GM13977 (cell line): ENCODE results near the gene TNFRSF8.

Source experiments
- DNase-seq: peaks from one replicate; pipeline ENCODE4 v3.0.0; 2012; ENCODE audit warnings: low spot score
- in situ Hi-C: fragments of 300-500 bp; cut with MboI; formaldehyde crosslinking; loops from one replicate; pipeline ENCODE4 v1.12.0; 2022; ENCODE audit warnings: low sequenced_read_pairs, low pct_unique_long_range_greater_than_20kb, mixed read lengths, inconsistent platforms; ENCODE audit not compliant: unreplicated experiment
- TF ChIP-seq, protein P1 (sequence below): IDR thresholded peaks from 2 replicates; pipeline ENCODE4 v1.5.1; 2012; ENCODE audit warnings: mild to moderate bottlenecking, control low read depth; ENCODE audit not compliant: insufficient read depth; ENCODE audit errors: extremely low read depth, missing control alignments

Gene TNFRSF8

DNA sequence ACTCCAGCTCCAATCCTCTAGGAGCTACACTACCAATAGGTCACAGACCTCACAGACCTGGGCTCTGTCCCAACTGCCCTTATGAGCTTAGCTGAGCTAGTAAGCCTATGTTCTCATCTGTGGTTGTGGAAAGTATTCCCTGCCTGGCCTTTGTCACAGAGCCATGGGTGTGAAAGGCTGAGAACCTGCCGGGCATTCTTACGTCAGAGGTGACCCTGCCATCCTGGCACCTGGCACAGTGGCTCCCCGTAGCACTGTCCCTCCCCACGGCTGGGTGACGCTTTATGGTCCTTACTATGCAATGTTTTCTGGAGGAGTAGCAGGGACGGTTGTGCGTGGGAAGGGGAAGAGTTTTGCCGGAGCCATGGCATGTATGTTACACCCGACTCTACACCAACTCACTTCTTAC, 107.2 kb downstream of the TNFRSF8 start:
- TF ChIP-seq, protein P1, sequence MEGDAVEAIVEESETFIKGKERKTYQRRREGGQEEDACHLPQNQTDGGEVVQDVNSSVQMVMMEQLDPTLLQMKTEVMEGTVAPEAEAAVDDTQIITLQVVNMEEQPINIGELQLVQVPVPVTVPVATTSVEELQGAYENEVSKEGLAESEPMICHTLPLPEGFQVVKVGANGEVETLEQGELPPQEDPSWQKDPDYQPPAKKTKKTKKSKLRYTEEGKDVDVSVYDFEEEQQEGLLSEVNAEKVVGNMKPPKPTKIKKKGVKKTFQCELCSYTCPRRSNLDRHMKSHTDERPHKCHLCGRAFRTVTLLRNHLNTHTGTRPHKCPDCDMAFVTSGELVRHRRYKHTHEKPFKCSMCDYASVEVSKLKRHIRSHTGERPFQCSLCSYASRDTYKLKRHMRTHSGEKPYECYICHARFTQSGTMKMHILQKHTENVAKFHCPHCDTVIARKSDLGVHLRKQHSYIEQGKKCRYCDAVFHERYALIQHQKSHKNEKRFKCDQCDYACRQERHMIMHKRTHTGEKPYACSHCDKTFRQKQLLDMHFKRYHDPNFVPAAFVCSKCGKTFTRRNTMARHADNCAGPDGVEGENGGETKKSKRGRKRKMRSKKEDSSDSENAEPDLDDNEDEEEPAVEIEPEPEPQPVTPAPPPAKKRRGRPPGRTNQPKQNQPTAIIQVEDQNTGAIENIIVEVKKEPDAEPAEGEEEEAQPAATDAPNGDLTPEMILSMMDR: no peak
- in situ Hi-C loops: no loop called here
- DNase-seq: no peak

GRCh38 chr1:12171206-12172041, 108.3 kb downstream of the TNFRSF8 start:
- in situ Hi-C loops: no loop called here
- TF ChIP-seq, protein P1: no peak
- DNase-seq: no peak

DNA sequence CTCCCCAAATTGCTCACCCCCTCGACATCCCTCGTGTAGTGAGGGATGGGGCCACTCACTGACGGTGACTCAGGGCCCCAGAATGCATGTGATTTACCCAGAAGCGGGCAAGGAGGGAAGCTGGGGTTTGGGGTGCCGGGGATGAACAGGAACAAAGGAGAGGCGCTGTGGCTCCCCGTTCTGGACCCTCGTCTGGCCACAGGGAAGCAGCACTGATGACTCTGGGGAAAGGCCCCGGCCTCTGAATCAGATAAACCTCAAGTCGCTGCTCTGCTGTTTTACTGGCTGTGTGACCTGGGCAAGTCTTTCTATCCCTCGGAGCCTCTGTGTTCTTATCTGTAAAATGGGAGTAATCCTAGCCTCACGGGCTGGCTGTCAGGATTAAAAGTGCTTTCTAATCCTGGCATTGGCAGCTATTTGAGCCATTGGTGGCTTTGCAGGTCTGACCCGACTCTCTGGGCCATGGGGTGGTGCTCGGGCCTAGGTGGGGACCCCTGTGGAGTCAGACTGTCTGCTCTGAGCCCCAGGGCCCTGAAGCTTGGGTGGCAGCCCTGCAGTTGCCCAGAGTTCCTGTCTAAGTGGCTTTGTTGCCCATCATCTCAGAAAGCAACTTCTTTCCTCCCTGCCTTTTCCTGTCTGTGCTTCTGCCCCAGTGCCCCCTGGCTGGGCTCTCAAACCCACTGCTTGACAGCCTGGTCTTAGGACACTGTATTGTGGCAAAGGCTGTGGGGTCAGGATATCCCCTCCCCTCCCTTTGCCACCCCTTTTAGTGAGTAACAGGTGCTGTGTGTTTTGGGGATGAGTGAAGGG, 109.1 kb downstream of the TNFRSF8 start:
- in situ Hi-C loops: no loop called here
- TF ChIP-seq, protein P1: no peak
- DNase-seq: no peak

DNA sequence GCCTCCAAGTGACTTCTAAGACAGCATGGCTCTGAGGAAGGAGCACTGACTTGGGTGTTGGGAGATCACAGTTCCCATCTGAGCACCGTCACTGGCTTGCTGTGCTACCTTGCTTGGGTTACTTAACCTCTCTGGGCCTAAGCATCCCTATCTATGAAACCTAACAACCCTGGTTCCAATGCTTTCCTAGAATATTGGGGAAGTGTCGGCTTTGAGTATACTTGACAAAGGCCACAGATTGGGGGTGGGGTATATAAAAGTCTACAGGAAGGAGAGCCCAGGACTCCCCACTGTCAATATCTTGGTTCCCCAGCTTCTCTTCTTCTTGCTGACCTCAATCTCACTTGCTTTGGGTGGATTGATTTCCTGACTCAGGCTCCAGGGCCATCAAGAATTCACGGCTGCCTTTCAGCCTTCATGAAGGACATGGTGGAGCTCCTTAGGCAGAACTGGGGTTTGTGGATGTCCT, 110.0 kb downstream of the TNFRSF8 start:
- no peak for DNase-seq
- in situ Hi-C loops: no loop called here
- TF ChIP-seq, protein P1: no peak

- peak; percentile 65 for DNase-seq
- in situ Hi-C loops: no loop called here
- TF ChIP-seq, protein P1: no peak
These were observed 110.6 kb downstream of the TNFRSF8 start for GRCh38 chr1:12173631-12174121.

DNA sequence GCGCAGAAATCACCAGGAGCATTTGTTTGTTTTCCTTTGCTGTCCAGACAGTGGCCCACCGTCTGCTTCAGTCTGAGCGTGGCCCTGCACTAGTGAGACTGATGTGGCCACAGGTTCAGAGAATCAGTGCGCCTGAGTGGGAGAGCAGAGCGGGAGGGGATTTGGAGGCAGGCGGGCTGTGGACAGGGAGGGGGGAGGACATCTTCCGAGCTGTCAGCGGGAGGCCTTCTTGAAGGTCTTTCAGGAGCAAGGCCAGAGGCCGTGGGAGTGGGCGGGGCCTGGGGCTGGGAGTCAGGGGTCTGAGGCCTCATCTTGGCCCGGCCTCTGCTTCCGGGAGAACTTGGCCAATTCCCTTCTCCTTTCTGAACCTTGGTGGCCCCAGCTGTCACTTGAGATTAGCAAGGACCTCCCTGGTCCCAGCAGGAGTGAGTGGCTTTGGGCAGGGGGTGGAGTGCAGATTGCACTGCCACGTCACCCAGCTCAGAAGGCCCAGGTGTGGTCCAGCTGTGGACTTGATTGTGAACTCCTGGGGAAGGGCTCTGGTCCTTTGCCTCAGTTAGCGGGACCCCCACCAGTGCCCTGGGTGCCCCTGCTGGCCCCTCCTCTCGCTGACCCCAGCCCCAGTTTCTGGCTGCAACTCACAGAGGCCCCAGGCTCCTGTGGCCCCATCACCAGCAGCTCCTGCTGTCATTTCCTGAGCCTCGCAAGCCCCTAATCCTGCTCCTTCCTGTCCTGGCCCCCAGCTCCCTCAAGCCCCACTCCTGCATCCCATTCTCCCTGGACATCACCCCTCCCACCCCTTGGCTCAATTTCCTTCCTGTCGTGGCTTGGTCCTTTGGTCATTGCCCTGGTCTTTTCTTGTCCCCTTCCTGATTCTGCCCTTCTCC, 112.1 kb downstream of the TNFRSF8 start:
- in situ Hi-C loops: no loop called here
- TF ChIP-seq, protein P1: no peak
- no peak for DNase-seq
